Measurements from ENCODE around the gene WNT9B.
A peak's percentile ranks its signal among the peaks of the same experiment; 100 is the strongest.
"Not testable (repeated sequence)": the region's sequence is repeated elsewhere in the genome, so short reads cannot be mapped to it uniquely, and the experiment has no call there.

The WNT9B gene

GRCh38 chr17:46910179-46910927 is 59.0 kb downstream of the WNT9B start:
- DNase-seq (ENCODE audit: low read depth in 2 of 2): no peak

GRCh38 chr17:46911311-46911710 is 59.9 kb downstream of the WNT9B start:
- no peak for DNase-seq (ENCODE audit: low read depth in 2 of 2)

- no peak for DNase-seq (ENCODE audit: low read depth in 2 of 2)
Observed at GRCh38 chr17:46915596-46915995, 64.2 kb downstream of the WNT9B start.

- no peak for DNase-seq (ENCODE audit: low read depth in 2 of 2)
Observed at GRCh38 chr17:46916211-46916610, 64.8 kb downstream of the WNT9B start.

GRCh38 chr17:46916623-46917022 is 65.2 kb downstream of the WNT9B start:
- DNase-seq (ENCODE audit: low read depth in 2 of 2): no peak

GRCh38 chr17:46917041-46917440 is 65.7 kb downstream of the WNT9B start:
- DNase-seq (ENCODE audit: low read depth in 2 of 2): no peak

GRCh38 chr17:46917516-46917915 is 66.1 kb downstream of the WNT9B start:
- DNase-seq (ENCODE audit: low read depth in 2 of 2): no peak

- DNase-seq (ENCODE audit: low read depth in 2 of 2): not testable (repeated sequence)
Observed at GRCh38 chr17:46921962-46922361, 70.6 kb downstream of the WNT9B start.

- DNase-seq (ENCODE audit: low read depth in 2 of 2): no peak
Observed at GRCh38 chr17:46922487-46922803, 71.1 kb downstream of the WNT9B start.

GRCh38 chr17:46922804-46923635 is 71.6 kb downstream of the WNT9B start, which contains the start of gene GOSR2:
Gene GOSR2 (plus strand): TSS chr17:46923160. CDS start chr17:46923193, 33 bp downstream.
- DNase-seq (ENCODE audit: low read depth in 2 of 2): peak; percentile 77 to 80

GRCh38 chr17:46925185-46925868 is 73.9 kb downstream of the WNT9B start:
- DNase-seq (ENCODE audit: low read depth in 2 of 2): no peak

GRCh38 chr17:46928467-46929261 is 77.3 kb downstream of the WNT9B start:
- no peak for DNase-seq (ENCODE audit: low read depth in 2 of 2)

GRCh38 chr17:46929413-46929812 is 78.0 kb downstream of the WNT9B start:
- DNase-seq (ENCODE audit: low read depth in 2 of 2): no peak

- no peak for DNase-seq (ENCODE audit: low read depth in 2 of 2)
Observed at GRCh38 chr17:46930051-46930450, 78.7 kb downstream of the WNT9B start.

GRCh38 chr17:46931596-46931995 is 80.2 kb downstream of the WNT9B start:
- DNase-seq (ENCODE audit: low read depth in 2 of 2): no peak

- no peak for DNase-seq (ENCODE audit: low read depth in 2 of 2)
Observed at GRCh38 chr17:46935658-46936266, 84.4 kb downstream of the WNT9B start.

Measured in activated CD8-positive, alpha-beta memory T cell treated with anti-CD3 and anti-CD28 coated beads for 4 hours (primary cell).